CD8-positive, alpha-beta memory T cell (primary cell): Measurements from ENCODE around the gene XG. TPM values are rescaled to one million over a fixed set of nuclear protein-coding genes. Genes with fewer than 3 reads are reported as not detected.
A peak's percentile ranks its signal among the peaks of the same experiment; 100 is the strongest.

ENCODE experiments used
- CTCF ChIA-PET: fragments of 350-600 bp; sonication (Branson Sonifier 250); formaldehyde crosslinking; loops from one replicate; lab custom pipeline; 2021; ENCODE audit warnings: antibody characterized with exemption; lab: Charles Lee
- POLR2A ChIA-PET: fragments of 350-600 bp; sonication (Branson Sonifier 250); formaldehyde crosslinking; loops from one replicate; lab custom pipeline; 2021; ENCODE audit warnings: antibody characterized with exemption; lab: Charles Lee
- DNase-seq, 5 donors: peaks; one replicate each; pipeline versions ENCODE4 v3.0.0 to v3.0.0-alpha.2; 2020 to 2022; ENCODE audit warnings: mixed read lengths in 1 of 5
- H3K27ac ChIP-seq: one replicate; pipeline ENCODE4 v1.7.0; 2013; ENCODE audit warnings: low read depth, mild to moderate bottlenecking, low read length, moderate library complexity
- H3K27me3 ChIP-seq: 2 replicates; pipeline ENCODE4 v1.7.0; 2013; ENCODE audit warnings: low read length, mild to moderate bottlenecking; ENCODE audit not compliant: insufficient read depth, poor library complexity, severe bottlenecking
- H3K36me3 ChIP-seq: 2 replicates; pipeline ENCODE4 v1.7.0; 2013; ENCODE audit warnings: mild to moderate bottlenecking, low read length, moderate library complexity; ENCODE audit not compliant: insufficient read depth
- H3K4me1 ChIP-seq: 2 replicates; pipeline ENCODE4 v1.7.0; 2013; ENCODE audit warnings: mild to moderate bottlenecking, low read length, moderate library complexity; ENCODE audit not compliant: insufficient read depth
- H3K4me3 ChIP-seq: 2 replicates; pipeline ENCODE4 v1.7.0; 2013; ENCODE audit warnings: mild to moderate bottlenecking, low read length
- H3K9me3 ChIP-seq: 2 replicates; pipeline ENCODE4 v1.7.0; 2013; ENCODE audit warnings: mild to moderate bottlenecking, low read length
- H3K27ac Mint-ChIP-seq, 8 donors: one replicate each; pipeline ENCODE4 v1.8.0; 2020 to 2021; ENCODE audit warnings: mixed read lengths in 8 of 8, mild to moderate bottlenecking in 6 of 8, inconsistent platforms in 3 of 8, moderate library complexity in 3 of 8
- H3K27me3 Mint-ChIP-seq, 2 donors: one replicate each; pipeline ENCODE4 v1.8.0; 2020 to 2021; ENCODE audit warnings: mixed read lengths in 2 of 2, mild to moderate bottlenecking in 1 of 2, moderate library complexity in 1 of 2
- H3K36me3 Mint-ChIP-seq, 3 donors: one replicate each; pipeline ENCODE4 v1.8.0; 2020 to 2021; ENCODE audit warnings: mixed read lengths in 3 of 3, inconsistent platforms in 1 of 3, mild to moderate bottlenecking in 1 of 3
- H3K4me1 Mint-ChIP-seq, 3 donors: one replicate each; pipeline ENCODE4 v1.8.0; 2020 to 2021; ENCODE audit warnings: mixed read lengths in 3 of 3, inconsistent platforms in 1 of 3, mild to moderate bottlenecking in 1 of 3
- H3K4me3 Mint-ChIP-seq, 7 donors: one replicate each; pipeline ENCODE4 v1.8.0; 2020 to 2021; ENCODE audit warnings: mixed read lengths in 7 of 7, mild to moderate bottlenecking in 6 of 7, moderate library complexity in 4 of 7, inconsistent platforms in 2 of 7
- H3K9me3 Mint-ChIP-seq, 5 donors: one replicate each; pipeline ENCODE4 v1.8.0; 2020 to 2022; ENCODE audit warnings: mixed read lengths in 5 of 5, mild to moderate bottlenecking in 3 of 5, moderate library complexity in 2 of 5, inconsistent platforms in 1 of 5
- polyA plus RNA-seq: library from polyadenylated mRNA; unstranded; fragments of 300-500 nt; fragmentation: Illumina TruSeq; gene quantifications from one replicate; pipeline ENCODE4 v1.2.3, GENCODE V29; 2021
- total RNA-seq, 2 experiments: library from RNA; stranded (reverse); gene quantifications; one replicate each; pipeline ENCODE4 v1.2.3, GENCODE V29; 2021

The XG gene
- total and polyA plus RNA-seq, 3 experiments from 2014 or later, result not detected

GRCh38 chrX:2819345-2820135 lies 67.7 kb downstream of the XG start:
- no peak for DNase-seq
- H3K27ac ChIP-seq, result no peak overlapping the region
- H3K4me3 ChIP-seq, result no peak overlapping the region
- Mint-ChIP-seq H3K27me3 (peaks cover 14 to 19% of the 10 kb centered on the region in 2 donors), H3K4me3 (no peak overlapping the region), H3K36me3 (no peaks in the 10 kb centered on the region), H3K9me3 (no peaks in the 10 kb centered on the region), H3K27ac (no peak overlapping the region), H3K4me1 (peaks cover 0 to 7% (median 1%) of the 10 kb centered on the region in 3 donors)
- ChIA-PET POLR2A (no interaction called here), CTCF (no interaction called here)
- H3K36me3 ChIP-seq, result no peaks in the 10 kb centered on the region
- H3K9me3 ChIP-seq, result no peaks in the 10 kb centered on the region
- no peaks in the 10 kb centered on the region for H3K27me3 ChIP-seq
- H3K4me1 ChIP-seq, result no peaks in the 10 kb centered on the region

- Histone ChIP-seq H3K27me3 (no peaks in the 10 kb centered on the region), H3K9me3 (no peaks in the 10 kb centered on the region), H3K4me1 (no peaks in the 10 kb centered on the region), H3K4me3 (no peak overlapping the region), H3K36me3 (no peaks in the 10 kb centered on the region), H3K27ac (no peak overlapping the region)
- H3K9me3 Mint-ChIP-seq, result no peaks in the 10 kb centered on the region
- no peaks in the 10 kb centered on the region for H3K36me3 Mint-ChIP-seq
- H3K27ac Mint-ChIP-seq, result peak overlapping the region in 1 of 8 donors; percentile 55
- CTCF ChIA-PET, result no interaction called here
- peaks cover 0 to 7% (median 1%) of the 10 kb centered on the region in 3 donors for H3K4me1 Mint-ChIP-seq
- no peak overlapping the region for H3K4me3 Mint-ChIP-seq
- H3K27me3 Mint-ChIP-seq, result peaks cover 13 to 19% of the 10 kb centered on the region in 2 donors
- POLR2A ChIA-PET, result no interaction called here
- no peak for DNase-seq
These were observed 68.4 kb downstream of the XG start for GRCh38 chrX:2820136-2820771.

GRCh38 chrX:2823795-2824386 lies 72.1 kb downstream of the XG start:
- Histone ChIP-seq H3K27ac (no peak overlapping the region), H3K36me3 (no peaks in the 10 kb centered on the region), H3K4me1 (no peaks in the 10 kb centered on the region), H3K4me3 (no peak overlapping the region), H3K27me3 (no peaks in the 10 kb centered on the region), H3K9me3 (no peaks in the 10 kb centered on the region)
- peaks cover 9 to 19% of the 10 kb centered on the region in 2 donors for H3K27me3 Mint-ChIP-seq
- ChIA-PET POLR2A (no interaction called here), CTCF (no interaction called here)
- H3K27ac Mint-ChIP-seq, result no peak overlapping the region
- no peaks in the 10 kb centered on the region for H3K9me3 Mint-ChIP-seq
- H3K4me1 Mint-ChIP-seq, result peaks cover 0 to 7% (median 1%) of the 10 kb centered on the region in 3 donors
- DNase-seq, result no peak
- H3K4me3 Mint-ChIP-seq, result no peak overlapping the region
- H3K36me3 Mint-ChIP-seq, result no peaks in the 10 kb centered on the region

- Mint-ChIP-seq H3K9me3 (no peaks in the 10 kb centered on the region), H3K4me1 (peaks cover 0 to 7% (median 1%) of the 10 kb centered on the region in 3 donors), H3K27me3 (peaks cover 9 to 13% of the 10 kb centered on the region in 2 donors), H3K27ac (no peak overlapping the region), H3K4me3 (no peak overlapping the region), H3K36me3 (no peaks in the 10 kb centered on the region)
- Histone ChIP-seq H3K36me3 (no peaks in the 10 kb centered on the region), H3K9me3 (no peaks in the 10 kb centered on the region), H3K4me3 (no peak overlapping the region), H3K27me3 (no peaks in the 10 kb centered on the region), H3K4me1 (no peaks in the 10 kb centered on the region), H3K27ac (no peak overlapping the region)
- ChIA-PET POLR2A (no interaction called here), CTCF (no interaction called here)
- no peak for DNase-seq
These were observed 73.0 kb downstream of the XG start for GRCh38 chrX:2824886-2825285.

GRCh38 chrX:2828344-2828958 lies 76.6 kb downstream of the XG start, which contains the start of gene GYG2:
Gene GYG2, plus strand, starts transcription at chrX:2828930. Its CDS starts 1,259 bp downstream, at chrX:2830189.
- POLR2A ChIA-PET, result no interaction called here
- H3K4me3 Mint-ChIP-seq, result peak within 1 kb of the TSS in 1 of 7 donors; percentile 26
- Histone ChIP-seq H3K9me3 (no peaks in the 10 kb centered on the region), H3K27ac (no peak within 1 kb of the TSS), H3K4me1 (no peaks in the 10 kb centered on the region), H3K4me3 (no peak within 1 kb of the TSS), H3K36me3 (no peaks in the 10 kb centered on the region), H3K27me3 (no peaks in the 10 kb centered on the region)
- peaks cover 21 to 30% of the 10 kb centered on the region in 2 donors for H3K27me3 Mint-ChIP-seq
- CTCF ChIA-PET, result no interaction called here
- H3K9me3 Mint-ChIP-seq, result peaks cover 0 to 4% (median 0%) of the 10 kb centered on the region in 5 donors
- no peak for DNase-seq
- H3K27ac Mint-ChIP-seq, result no peak within 1 kb of the TSS
- H3K36me3 Mint-ChIP-seq, result no peaks in the 10 kb centered on the region
- H3K4me1 Mint-ChIP-seq, result no peaks in the 10 kb centered on the region

- no peak overlapping the region for H3K27ac ChIP-seq
- no peaks in the 10 kb centered on the region for H3K36me3 ChIP-seq
- peaks cover 0 to 4% (median 0%) of the 10 kb centered on the region in 5 donors for H3K9me3 Mint-ChIP-seq
- no peaks in the 10 kb centered on the region for H3K27me3 ChIP-seq
- ChIA-PET CTCF (no interaction called here), POLR2A (no interaction called here)
- peaks cover 26% of the 10 kb centered on the region in 2 donors for H3K27me3 Mint-ChIP-seq
- no peaks in the 10 kb centered on the region for H3K4me1 ChIP-seq
- no peaks in the 10 kb centered on the region for H3K9me3 ChIP-seq
- H3K4me3 ChIP-seq, result no peak overlapping the region
- no peaks in the 10 kb centered on the region for H3K36me3 Mint-ChIP-seq
- H3K27ac Mint-ChIP-seq, result no peak overlapping the region
- no peaks in the 10 kb centered on the region for H3K4me1 Mint-ChIP-seq
- DNase-seq, result no peak
- peak overlapping the region in 1 of 7 donors; percentile 26 for H3K4me3 Mint-ChIP-seq
These were observed 77.1 kb downstream of the XG start for GRCh38 chrX:2828959-2829411.

GRCh38 chrX:2829469-2830246 lies 77.8 kb downstream of the XG start:
- no peak overlapping the region for H3K27ac Mint-ChIP-seq
- CTCF ChIA-PET, result no interaction called here

More at GRCh38 chrX:2829469-2830246, 77.8 kb downstream of the XG start:
- no peak for DNase-seq
- no peak overlapping the region for H3K27ac ChIP-seq
- no peaks in the 10 kb centered on the region for H3K27me3 ChIP-seq
- no peaks in the 10 kb centered on the region for H3K9me3 ChIP-seq
- no peaks in the 10 kb centered on the region for H3K4me1 ChIP-seq
- H3K36me3 ChIP-seq, result no peaks in the 10 kb centered on the region
- H3K9me3 Mint-ChIP-seq, result peaks cover 0 to 4% (median 0%) of the 10 kb centered on the region in 5 donors
- no peak overlapping the region for H3K4me3 Mint-ChIP-seq
- H3K4me1 Mint-ChIP-seq, result no peaks in the 10 kb centered on the region
- POLR2A ChIA-PET, result no interaction called here
- peaks cover 22 to 25% of the 10 kb centered on the region in 2 donors for H3K27me3 Mint-ChIP-seq
- no peak overlapping the region for H3K4me3 ChIP-seq
- no peaks in the 10 kb centered on the region for H3K36me3 Mint-ChIP-seq
